ENCODE measurements around the gene PLA2G4A. TPM values are rescaled to one million over a fixed set of nuclear protein-coding genes. Genes with fewer than 3 reads are reported as not detected.
A peak's percentile ranks its signal among the peaks of the same experiment; 100 is the strongest.

The PLA2G4A gene
- total and polyA plus RNA-seq, 2 donors (not counting 1 experiment from before 2014, with no cell fraction given): 2.8 to 5.8 TPM

- no peak overlapping the region for H3K27ac ChIP-seq (ENCODE audit: insufficient read depth, low read length)
These were observed 170.8 kb downstream of the PLA2G4A start for GRCh38 chr1:186999506-186999905.

GRCh38 chr1:187001198-187001889 is 172.6 kb downstream of the PLA2G4A start:
- Histone ChIP-seq H3K9ac (ENCODE audit: insufficient read depth, low read length) (no peak overlapping the region), H3K27me3 (ENCODE audit: control insufficient read depth, insufficient read depth, low read length) (no peaks in the 10 kb centered on the region), H3K4me2 (ENCODE audit: extremely low read depth, insufficient read depth, low read length) (peak overlapping the region; percentile 68), H3K36me3 (ENCODE audit: control insufficient read depth, insufficient read depth, low read length) (no peaks in the 10 kb centered on the region), H3K79me2 (ENCODE audit: control insufficient read depth, insufficient read depth, low read length) (no peaks in the 10 kb centered on the region), H3K27ac (ENCODE audit: insufficient read depth, low read length) (peak overlapping the region; percentile 37), H3K9me3 (ENCODE audit: control insufficient read depth, insufficient read depth, low read depth, low read length) (no peaks in the 10 kb centered on the region), H4K20me1 (ENCODE audit: control insufficient read depth, extremely low read depth, insufficient read depth, low read length) (no peaks in the 10 kb centered on the region), H3K4me1 (ENCODE audit: control insufficient read depth, extremely low read depth, insufficient read depth, low read length) (peaks cover 4% of the 10 kb centered on the region), H3K4me3 (replicated peaks in 1 of 4; ENCODE audit: control extremely low read depth in 1 of 4, insufficient read depth in 1 of 4, low read depth in 3 of 4, low read length in 4 of 4) (no peak overlapping the region), H2AFZ (ENCODE audit: low read length) (no peak overlapping the region)
- TF ChIP-seq CTCF (conservative IDR thresholded peaks at IDR 0.05 in 1 of 2, IDR thresholded peaks at IDR 0.05 in 1 of 2; ENCODE audit: low read depth in 1 of 2, low read length in 2 of 2) (no peak), EZH2 (IDR thresholded peaks at IDR 0.05; ENCODE audit: low read length, missing control alignments) (no peak)
- DNase-seq (ENCODE audit: low read depth in 2 of 2): peak; percentile 85 to 95

More at GRCh38 chr1:186999506-186999905, 170.8 kb downstream of the PLA2G4A start:
- Histone ChIP-seq H3K27me3 (ENCODE audit: control insufficient read depth, insufficient read depth, low read length) (no peaks in the 10 kb centered on the region), H3K4me3 (replicated peaks in 1 of 4; ENCODE audit: control extremely low read depth in 1 of 4, insufficient read depth in 1 of 4, low read depth in 3 of 4, low read length in 4 of 4) (no peak overlapping the region), H2AFZ (ENCODE audit: low read length) (no peak overlapping the region), H3K4me2 (ENCODE audit: extremely low read depth, insufficient read depth, low read length) (no peak overlapping the region), H3K4me1 (ENCODE audit: control insufficient read depth, extremely low read depth, insufficient read depth, low read length) (peaks cover 4% of the 10 kb centered on the region), H3K79me2 (ENCODE audit: control insufficient read depth, insufficient read depth, low read length) (no peaks in the 10 kb centered on the region), H4K20me1 (ENCODE audit: control insufficient read depth, extremely low read depth, insufficient read depth, low read length) (no peaks in the 10 kb centered on the region), H3K9me3 (ENCODE audit: control insufficient read depth, insufficient read depth, low read depth, low read length) (no peaks in the 10 kb centered on the region), H3K36me3 (ENCODE audit: control insufficient read depth, insufficient read depth, low read length) (no peaks in the 10 kb centered on the region), H3K9ac (ENCODE audit: insufficient read depth, low read length) (no peak overlapping the region)
- TF ChIP-seq CTCF (conservative IDR thresholded peaks at IDR 0.05 in 1 of 2, IDR thresholded peaks at IDR 0.05 in 1 of 2; ENCODE audit: low read depth in 1 of 2, low read length in 2 of 2) (no peak), EZH2 (IDR thresholded peaks at IDR 0.05; ENCODE audit: low read length, missing control alignments) (no peak)
- DNase-seq (ENCODE audit: low read depth in 2 of 2): peak in 1 of 2 donors; percentile 50

- Histone ChIP-seq H3K36me3 (ENCODE audit: control insufficient read depth, insufficient read depth, low read length) (no peaks in the 10 kb centered on the region), H4K20me1 (ENCODE audit: control insufficient read depth, extremely low read depth, insufficient read depth, low read length) (no peaks in the 10 kb centered on the region), H3K79me2 (ENCODE audit: control insufficient read depth, insufficient read depth, low read length) (no peaks in the 10 kb centered on the region), H3K27ac (ENCODE audit: insufficient read depth, low read length) (no peak overlapping the region), H3K4me3 (replicated peaks in 1 of 4; ENCODE audit: control extremely low read depth in 1 of 4, insufficient read depth in 1 of 4, low read depth in 3 of 4, low read length in 4 of 4) (no peak overlapping the region), H2AFZ (ENCODE audit: low read length) (no peak overlapping the region), H3K9ac (ENCODE audit: insufficient read depth, low read length) (no peak overlapping the region), H3K9me3 (ENCODE audit: control insufficient read depth, insufficient read depth, low read depth, low read length) (no peaks in the 10 kb centered on the region), H3K4me2 (ENCODE audit: extremely low read depth, insufficient read depth, low read length) (no peak overlapping the region), H3K4me1 (ENCODE audit: control insufficient read depth, extremely low read depth, insufficient read depth, low read length) (peaks cover 4% of the 10 kb centered on the region), H3K27me3 (ENCODE audit: control insufficient read depth, insufficient read depth, low read length) (no peaks in the 10 kb centered on the region)
- no peak for DNase-seq (ENCODE audit: low read depth in 2 of 2)
- TF ChIP-seq EZH2 (IDR thresholded peaks at IDR 0.05; ENCODE audit: low read length, missing control alignments) (no peak), CTCF (conservative IDR thresholded peaks at IDR 0.05 in 1 of 2, IDR thresholded peaks at IDR 0.05 in 1 of 2; ENCODE audit: low read depth in 1 of 2, low read length in 2 of 2) (no peak)
These were observed 174.6 kb downstream of the PLA2G4A start for GRCh38 chr1:187003353-187003752.

Measured in fibroblast of lung (primary cell).